DND-41 (cell line): ENCODE results near the gene PRR5L.

Experiments used
- EZH2 ChIP-seq: IDR thresholded peaks from 3 replicates; pipeline ENCODE4 v1.6.1; 2012; ENCODE audit warnings: borderline replicate concordance, low read depth, mild to moderate bottlenecking, moderate library complexity, low read length, inconsistent platforms; ENCODE audit not compliant: severe bottlenecking
- TF ChIP-seq, protein P1 (sequence below): IDR thresholded peaks from 2 replicates; pipeline ENCODE4 v1.5.1; 2012; ENCODE audit warnings: borderline replicate concordance, low read length, moderate library complexity, mild to moderate bottlenecking; ENCODE audit not compliant: poor library complexity, severe bottlenecking; ENCODE audit errors: extremely low read depth

DNA sequence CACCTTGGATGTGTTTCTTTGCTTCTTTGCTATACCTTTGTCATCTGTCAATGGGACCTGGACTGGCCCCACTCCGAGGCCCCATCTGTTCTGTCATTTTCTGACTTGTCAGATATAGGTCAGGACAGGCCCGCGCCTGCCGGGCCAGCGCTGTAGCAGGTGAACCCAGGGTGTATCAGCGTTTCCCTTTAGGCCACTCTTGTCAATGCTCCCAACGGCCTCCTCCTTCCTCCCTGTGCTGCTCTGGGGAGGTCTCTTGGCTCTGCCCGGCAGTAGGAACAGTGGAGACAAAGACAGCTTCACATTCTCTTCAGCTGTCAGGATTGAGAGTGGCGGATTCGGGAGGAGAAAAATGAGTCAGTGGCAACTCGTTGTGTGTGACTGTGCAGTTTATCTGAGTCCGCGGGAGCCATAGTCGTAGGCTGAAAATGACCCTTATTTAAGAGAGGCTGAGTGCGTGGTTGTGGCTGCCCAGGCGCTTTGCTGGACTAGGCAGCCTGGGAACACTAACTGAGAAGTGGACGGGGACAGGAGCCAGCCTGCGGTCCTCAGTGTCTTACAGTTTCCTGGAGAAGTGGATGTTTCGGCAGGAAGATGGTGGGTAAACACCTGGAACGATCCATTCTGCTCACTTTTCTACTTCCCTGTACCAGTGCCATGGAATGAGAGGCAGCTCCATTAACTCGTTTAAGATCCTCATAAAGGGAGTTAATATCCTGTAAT lies 102.3 kb downstream of the PRR5L start:
- TF ChIP-seq, protein P1, sequence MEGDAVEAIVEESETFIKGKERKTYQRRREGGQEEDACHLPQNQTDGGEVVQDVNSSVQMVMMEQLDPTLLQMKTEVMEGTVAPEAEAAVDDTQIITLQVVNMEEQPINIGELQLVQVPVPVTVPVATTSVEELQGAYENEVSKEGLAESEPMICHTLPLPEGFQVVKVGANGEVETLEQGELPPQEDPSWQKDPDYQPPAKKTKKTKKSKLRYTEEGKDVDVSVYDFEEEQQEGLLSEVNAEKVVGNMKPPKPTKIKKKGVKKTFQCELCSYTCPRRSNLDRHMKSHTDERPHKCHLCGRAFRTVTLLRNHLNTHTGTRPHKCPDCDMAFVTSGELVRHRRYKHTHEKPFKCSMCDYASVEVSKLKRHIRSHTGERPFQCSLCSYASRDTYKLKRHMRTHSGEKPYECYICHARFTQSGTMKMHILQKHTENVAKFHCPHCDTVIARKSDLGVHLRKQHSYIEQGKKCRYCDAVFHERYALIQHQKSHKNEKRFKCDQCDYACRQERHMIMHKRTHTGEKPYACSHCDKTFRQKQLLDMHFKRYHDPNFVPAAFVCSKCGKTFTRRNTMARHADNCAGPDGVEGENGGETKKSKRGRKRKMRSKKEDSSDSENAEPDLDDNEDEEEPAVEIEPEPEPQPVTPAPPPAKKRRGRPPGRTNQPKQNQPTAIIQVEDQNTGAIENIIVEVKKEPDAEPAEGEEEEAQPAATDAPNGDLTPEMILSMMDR = no peak
- TF ChIP-seq EZH2 = no peak
